ENCODE data around the gene IGFBP2.

Gene IGFBP2

DNA sequence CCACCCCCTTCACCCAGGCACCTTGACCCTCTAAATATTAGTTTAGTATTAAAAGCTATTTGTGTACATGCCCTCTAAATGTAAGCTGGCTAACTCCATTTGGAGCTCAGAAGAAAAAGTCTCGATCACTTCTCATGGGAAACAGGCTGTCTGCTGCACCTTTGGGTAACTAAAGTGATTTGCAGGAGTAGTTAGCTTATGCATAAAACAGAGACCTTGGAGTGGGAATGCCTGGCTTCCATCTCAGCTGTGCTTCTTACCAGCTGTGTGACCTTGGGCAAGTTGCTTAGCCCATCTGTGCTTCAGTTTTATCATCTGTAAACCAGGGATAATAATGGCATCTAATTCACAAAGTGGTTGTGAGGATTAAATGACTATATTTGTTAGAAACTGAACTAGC lies 29.9 kb downstream of the IGFBP2 start:
- Histone ChIP-seq H3K9me2 (replicated peaks; ENCODE audit: insufficient read depth, low read length) (no peaks in the 10 kb centered on the region), H3K4me2 (ENCODE audit: low read depth, low read length, poor library complexity, severe bottlenecking) (no peak overlapping the region), H3K4me3 (ENCODE audit: insufficient read depth, low read length, poor library complexity, severe bottlenecking) (no peak overlapping the region), H3K36me3 (ENCODE audit: low read length) (no peaks in the 10 kb centered on the region), H3K79me2 (ENCODE audit: insufficient read depth, low read length) (no peaks in the 10 kb centered on the region), H3F3A (ENCODE audit: insufficient read depth) (no peaks in the 10 kb centered on the region), H3K27me3 (ENCODE audit: low read length) (no peaks in the 10 kb centered on the region), H3K9ac (ENCODE audit: low read length) (no peak overlapping the region), H2AFZ (ENCODE audit: low read depth, low read length, severe bottlenecking) (no peak overlapping the region), H3K9me3 (ENCODE audit: insufficient read depth, low read length) (no peaks in the 10 kb centered on the region), H4K20me1 (ENCODE audit: low read depth, low read length) (no peaks in the 10 kb centered on the region), H3K27ac (ENCODE audit: low read depth, low read length) (no peak overlapping the region)
- no peak for TF ChIP-seq EZH2phosphoT487 (conservative IDR thresholded peaks at IDR 0.05; ENCODE audit: low read length)
- TF ChIP-seq, protein P1, sequence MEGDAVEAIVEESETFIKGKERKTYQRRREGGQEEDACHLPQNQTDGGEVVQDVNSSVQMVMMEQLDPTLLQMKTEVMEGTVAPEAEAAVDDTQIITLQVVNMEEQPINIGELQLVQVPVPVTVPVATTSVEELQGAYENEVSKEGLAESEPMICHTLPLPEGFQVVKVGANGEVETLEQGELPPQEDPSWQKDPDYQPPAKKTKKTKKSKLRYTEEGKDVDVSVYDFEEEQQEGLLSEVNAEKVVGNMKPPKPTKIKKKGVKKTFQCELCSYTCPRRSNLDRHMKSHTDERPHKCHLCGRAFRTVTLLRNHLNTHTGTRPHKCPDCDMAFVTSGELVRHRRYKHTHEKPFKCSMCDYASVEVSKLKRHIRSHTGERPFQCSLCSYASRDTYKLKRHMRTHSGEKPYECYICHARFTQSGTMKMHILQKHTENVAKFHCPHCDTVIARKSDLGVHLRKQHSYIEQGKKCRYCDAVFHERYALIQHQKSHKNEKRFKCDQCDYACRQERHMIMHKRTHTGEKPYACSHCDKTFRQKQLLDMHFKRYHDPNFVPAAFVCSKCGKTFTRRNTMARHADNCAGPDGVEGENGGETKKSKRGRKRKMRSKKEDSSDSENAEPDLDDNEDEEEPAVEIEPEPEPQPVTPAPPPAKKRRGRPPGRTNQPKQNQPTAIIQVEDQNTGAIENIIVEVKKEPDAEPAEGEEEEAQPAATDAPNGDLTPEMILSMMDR (IDR thresholded peaks at IDR 0.05; ENCODE audit: insufficient read depth, low read length, poor library complexity, severe bottlenecking), result no peak

DNA sequence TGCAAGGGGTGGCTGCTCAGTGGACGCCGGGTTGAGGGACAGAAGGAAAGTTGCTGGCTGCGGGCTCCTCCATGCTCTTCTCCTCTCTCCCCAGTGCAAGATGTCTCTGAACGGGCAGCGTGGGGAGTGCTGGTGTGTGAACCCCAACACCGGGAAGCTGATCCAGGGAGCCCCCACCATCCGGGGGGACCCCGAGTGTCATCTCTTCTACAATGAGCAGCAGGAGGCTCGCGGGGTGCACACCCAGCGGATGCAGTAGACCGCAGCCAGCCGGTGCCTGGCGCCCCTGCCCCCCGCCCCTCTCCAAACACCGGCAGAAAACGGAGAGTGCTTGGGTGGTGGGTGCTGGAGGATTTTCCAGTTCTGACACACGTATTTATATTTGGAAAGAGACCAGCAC lies 30.6 kb downstream of the IGFBP2 start:
- TF ChIP-seq, protein P1 (IDR thresholded peaks at IDR 0.05; ENCODE audit: insufficient read depth, low read length, poor library complexity, severe bottlenecking), result no peak
- no peak for TF ChIP-seq EZH2phosphoT487 (conservative IDR thresholded peaks at IDR 0.05; ENCODE audit: low read length)
- Histone ChIP-seq H3K9me2 (replicated peaks; ENCODE audit: insufficient read depth, low read length) (no peaks in the 10 kb centered on the region), H3K4me2 (ENCODE audit: low read depth, low read length, poor library complexity, severe bottlenecking) (no peak overlapping the region), H3F3A (ENCODE audit: insufficient read depth) (no peaks in the 10 kb centered on the region), H3K9ac (ENCODE audit: low read length) (no peak overlapping the region), H2AFZ (ENCODE audit: low read depth, low read length, severe bottlenecking) (no peak overlapping the region), H3K79me2 (ENCODE audit: insufficient read depth, low read length) (no peaks in the 10 kb centered on the region), H3K27ac (ENCODE audit: low read depth, low read length) (no peak overlapping the region), H4K20me1 (ENCODE audit: low read depth, low read length) (no peaks in the 10 kb centered on the region), H3K4me3 (ENCODE audit: insufficient read depth, low read length, poor library complexity, severe bottlenecking) (no peak overlapping the region), H3K9me3 (ENCODE audit: insufficient read depth, low read length) (no peaks in the 10 kb centered on the region), H3K27me3 (ENCODE audit: low read length) (no peaks in the 10 kb centered on the region), H3K36me3 (ENCODE audit: low read length) (no peaks in the 10 kb centered on the region)

DNA sequence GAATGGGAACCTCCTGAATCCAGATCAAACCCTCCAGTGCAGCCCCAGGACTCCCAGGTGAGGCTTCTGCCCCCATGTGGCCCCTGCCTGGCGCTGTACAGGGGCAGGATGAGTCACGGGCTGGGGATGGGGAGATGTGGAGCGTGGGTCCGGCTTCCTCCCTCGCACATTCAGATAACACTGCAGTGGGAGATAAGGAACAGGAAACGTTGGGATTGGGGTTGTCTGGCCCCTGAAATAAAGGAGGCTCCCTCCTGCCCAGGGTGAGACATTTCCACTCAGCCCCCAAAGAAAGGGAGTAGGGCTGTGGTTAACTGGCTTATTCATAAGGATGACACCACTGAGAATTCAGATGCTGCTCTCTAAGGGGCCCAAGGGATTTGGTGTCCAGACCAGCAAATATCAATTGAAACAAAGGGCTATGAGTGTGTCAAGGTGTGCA lies 31.4 kb downstream of the IGFBP2 start:
- Histone ChIP-seq H3K36me3 (ENCODE audit: low read length) (no peaks in the 10 kb centered on the region), H4K20me1 (ENCODE audit: low read depth, low read length) (no peaks in the 10 kb centered on the region), H3F3A (ENCODE audit: insufficient read depth) (no peaks in the 10 kb centered on the region), H3K9me3 (ENCODE audit: insufficient read depth, low read length) (no peaks in the 10 kb centered on the region), H3K27ac (ENCODE audit: low read depth, low read length) (no peak overlapping the region), H3K4me3 (ENCODE audit: insufficient read depth, low read length, poor library complexity, severe bottlenecking) (no peak overlapping the region), H3K9me2 (replicated peaks; ENCODE audit: insufficient read depth, low read length) (no peaks in the 10 kb centered on the region), H2AFZ (ENCODE audit: low read depth, low read length, severe bottlenecking) (no peak overlapping the region), H3K79me2 (ENCODE audit: insufficient read depth, low read length) (no peaks in the 10 kb centered on the region), H3K4me2 (ENCODE audit: low read depth, low read length, poor library complexity, severe bottlenecking) (no peak overlapping the region), H3K27me3 (ENCODE audit: low read length) (no peaks in the 10 kb centered on the region), H3K9ac (ENCODE audit: low read length) (no peak overlapping the region)
- TF ChIP-seq, protein P1 (IDR thresholded peaks at IDR 0.05; ENCODE audit: insufficient read depth, low read length, poor library complexity, severe bottlenecking), result no peak
- TF ChIP-seq EZH2phosphoT487 (conservative IDR thresholded peaks at IDR 0.05; ENCODE audit: low read length), result no peak
